GOT3 (cell line): ENCODE data around the gene CSTB.

Source experiments
- DNase-seq: peaks from one replicate; lab custom pipeline; 2025; ENCODE audit warnings: mixed read lengths; lab: John Stamatoyannopoulos, UW

CSTB gene

GRCh38 chr21:43790010-43790524, 14.0 kb upstream of the CSTB start:
- no peak for DNase-seq

DNA sequence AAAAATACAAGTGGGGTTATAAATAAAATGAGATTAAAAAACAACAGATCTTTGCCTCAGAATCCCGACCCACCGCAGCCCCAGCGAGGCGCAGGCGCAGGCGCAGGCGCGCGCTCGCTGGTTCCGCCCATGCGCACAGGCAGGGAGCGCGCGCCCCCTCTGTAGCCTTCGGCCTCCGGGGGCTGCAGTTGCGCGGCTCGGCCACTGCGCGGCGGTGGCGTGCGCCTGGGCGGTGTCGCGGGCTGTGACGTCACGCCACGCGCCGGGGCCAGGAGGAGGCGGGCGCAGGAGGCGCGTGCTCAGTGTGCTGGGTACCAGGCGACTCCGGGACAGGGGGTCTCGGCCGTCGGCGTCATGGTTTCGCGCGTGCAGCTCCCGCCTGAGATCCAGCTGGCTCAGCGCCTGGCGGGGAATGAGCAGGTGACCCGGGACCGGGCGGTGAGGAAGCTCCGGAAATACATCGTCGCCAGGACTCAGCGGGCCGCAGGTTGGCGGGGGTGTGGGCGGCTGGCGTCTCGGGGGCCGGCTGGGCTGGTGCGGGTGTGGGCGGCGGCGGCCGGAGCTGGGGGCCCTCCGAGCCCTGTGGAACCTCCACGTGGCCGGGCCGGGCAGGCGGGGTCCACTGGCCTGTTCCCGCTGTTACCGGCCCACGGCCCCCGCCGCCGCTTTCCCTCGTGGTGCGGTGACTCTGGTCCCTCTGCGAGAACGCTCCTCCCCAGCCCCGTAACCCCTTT, 13.3 kb upstream of the CSTB start, which contains the start of gene RRP1:
Gene RRP1, plus strand, starts transcription at position 302 of the 734 bp plus-strand sequence. Its CDS starts 53 bp downstream, at position 355.
- DNase-seq: peak; percentile 81

DNA sequence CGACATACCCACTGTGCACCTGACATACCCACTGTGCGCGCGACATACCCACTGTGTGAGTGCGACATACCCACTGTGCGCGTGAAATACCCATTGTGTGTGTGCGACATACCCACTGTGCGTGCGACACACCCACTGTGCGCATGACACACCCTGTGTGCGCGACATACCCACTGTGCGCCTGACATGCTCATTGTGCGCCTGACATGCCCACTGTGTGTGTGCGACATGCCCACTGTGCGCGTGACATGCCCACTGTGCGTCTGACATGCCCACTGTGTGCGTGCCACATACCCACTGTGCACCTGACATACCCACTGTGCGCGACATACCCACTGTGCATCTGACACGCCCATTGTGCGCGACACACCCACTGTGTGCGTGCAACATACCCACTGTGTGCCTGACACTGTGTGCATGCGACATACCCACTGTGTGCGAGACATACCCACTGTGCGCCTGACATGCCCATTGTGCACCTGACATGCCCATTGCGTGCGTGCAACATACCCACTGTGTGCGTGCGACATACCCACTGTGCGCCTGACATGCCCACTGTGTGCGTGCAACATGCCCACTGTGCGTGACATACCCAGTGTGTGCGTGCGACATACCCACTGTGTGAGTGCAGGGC, 10.8 kb upstream of the CSTB start:
- no peak for DNase-seq

DNA sequence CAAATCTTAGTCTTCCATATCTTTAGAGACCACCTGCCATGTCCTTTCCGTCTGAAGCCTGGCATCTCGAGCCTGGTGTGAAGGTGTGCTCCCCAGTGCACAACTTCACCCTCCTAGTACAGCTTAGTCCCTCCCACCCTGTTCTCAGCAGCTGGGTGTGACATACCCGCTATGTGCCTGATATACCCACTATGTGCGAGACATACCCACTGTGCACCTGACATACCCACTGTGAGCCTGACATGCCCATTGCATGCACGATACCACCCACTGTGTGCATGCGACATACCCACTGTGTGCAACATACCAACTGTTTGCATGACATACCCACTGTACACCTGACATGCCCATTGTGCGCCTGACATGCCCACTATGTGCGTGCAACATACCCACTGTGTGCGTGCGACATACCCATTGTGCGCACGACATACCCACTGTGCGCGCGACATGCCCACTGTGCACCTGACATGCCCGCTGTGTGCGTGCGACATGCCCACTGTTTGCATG, 10.2 kb upstream of the CSTB start:
- DNase-seq: no peak

DNA sequence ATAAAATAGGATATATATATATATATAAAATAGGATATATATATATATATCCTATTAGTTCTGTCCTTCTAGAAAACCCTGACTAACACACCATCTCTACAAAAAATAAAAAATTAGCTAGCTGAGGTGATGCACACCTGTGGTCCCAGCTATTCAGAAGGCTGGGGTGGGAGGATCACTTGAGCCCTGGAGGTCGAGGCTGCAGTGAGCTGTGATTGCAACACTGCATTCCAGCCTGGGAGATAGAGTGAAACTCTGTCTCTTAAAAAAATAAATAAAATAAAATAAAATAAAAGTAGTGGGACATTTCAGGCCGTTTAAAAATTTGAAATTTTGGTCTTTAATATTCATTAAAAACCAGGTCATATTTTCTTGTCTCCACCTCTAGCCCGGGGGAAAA, 9.0 kb upstream of the CSTB start:
- no peak for DNase-seq

GRCh38 chr21:43783098-43783700, 7.1 kb upstream of the CSTB start:
- DNase-seq: no peak

DNA sequence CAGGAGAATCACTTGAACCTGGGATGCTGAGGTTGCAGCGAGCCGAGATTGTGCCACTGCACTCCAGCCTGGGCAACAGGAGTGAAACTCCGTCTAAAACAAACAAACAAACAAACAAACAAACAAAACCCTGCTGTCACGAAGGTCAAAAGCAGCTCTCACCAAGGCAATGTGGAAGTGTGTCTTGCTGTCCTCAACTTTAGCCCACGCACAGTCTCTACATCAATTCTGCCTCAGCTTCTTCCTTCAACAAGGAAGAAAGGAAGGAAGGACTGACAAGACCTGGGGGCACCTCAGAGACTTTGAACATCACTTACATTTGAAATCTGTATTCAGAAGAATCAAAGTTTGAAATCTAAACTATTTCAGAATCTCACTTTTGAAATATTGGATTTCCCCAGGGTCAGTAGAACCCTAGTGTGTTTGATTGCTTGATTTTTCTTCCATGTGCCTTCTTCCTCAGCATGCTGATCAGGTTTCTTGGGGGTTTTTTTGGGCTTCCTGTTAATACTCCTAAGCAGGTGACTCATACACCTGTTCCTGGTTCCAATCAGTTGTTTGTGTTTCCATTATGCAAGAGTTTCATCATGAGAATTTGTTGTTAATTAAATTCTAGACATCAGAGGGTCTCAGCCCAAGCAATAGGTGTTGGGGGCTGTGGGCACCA, 6.5 kb upstream of the CSTB start:
- DNase-seq: no peak

GRCh38 chr21:43781846-43782245, 5.7 kb upstream of the CSTB start:
- DNase-seq: no peak

GRCh38 chr21:43779660-43780059, 3.6 kb upstream of the CSTB start:
- DNase-seq: no peak

DNA sequence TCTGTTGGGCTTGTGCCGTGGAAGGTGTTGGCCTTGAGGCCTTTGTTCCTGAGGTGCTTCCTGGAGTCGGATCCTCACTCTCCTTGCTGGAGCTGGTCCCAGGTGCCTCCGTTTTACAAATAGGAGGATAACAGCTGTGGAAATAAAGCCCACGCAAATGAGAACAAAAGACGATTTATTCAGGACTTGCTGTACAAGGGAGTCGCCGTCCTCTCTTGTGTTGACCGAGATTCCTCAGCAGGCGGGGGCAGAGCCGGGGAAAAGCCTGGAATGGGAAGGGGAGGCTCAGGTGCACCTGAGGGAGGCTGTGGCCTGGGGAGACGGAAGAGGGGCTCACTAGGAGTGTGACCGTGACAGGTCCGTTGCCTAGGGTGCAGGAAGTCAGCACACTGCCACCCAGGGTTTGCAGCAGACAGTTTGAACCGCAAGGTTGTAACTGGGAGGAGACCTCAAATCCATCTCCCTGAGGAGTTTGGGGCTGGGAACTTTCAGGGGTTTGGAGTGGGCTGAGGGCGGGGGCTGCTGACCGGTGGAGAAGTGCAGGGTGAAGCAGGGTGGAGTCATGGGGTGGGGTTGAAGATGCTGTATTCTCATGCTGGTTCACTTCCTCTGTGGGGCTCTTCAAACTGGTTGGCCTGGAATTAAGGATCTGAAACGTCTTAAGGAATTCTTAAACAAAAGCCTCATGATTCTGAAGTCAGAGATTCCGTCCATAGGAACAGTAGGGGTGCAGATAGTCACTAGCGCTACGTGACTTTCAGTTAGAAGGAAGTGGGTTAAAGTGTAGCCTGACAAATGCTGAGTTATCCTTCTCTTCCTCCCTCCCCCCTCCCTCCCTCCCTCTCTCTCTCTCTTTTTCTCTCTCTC, 2.6 kb upstream of the CSTB start:
- DNase-seq: no peak

DNA sequence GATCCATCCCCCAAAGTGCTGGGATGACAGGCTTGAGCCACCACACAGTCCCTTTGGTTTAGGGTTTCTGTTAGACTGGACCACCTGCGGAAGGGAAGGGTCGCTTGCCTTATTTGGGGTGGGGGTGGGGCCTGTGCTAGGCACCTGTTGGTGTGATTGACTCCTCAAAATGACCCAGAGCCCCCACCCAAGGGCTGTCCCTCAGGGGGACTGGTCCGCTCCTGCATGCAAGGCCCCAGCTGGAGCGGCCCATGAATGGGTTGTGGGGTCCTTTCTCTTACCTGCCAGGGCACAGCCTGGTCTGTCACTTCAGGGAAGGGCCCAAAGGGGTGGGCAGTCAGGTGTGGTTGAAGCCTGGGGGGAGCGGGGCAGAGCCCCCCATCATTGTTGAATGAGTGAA, 1.8 kb upstream of the CSTB start:
- no peak for DNase-seq

DNA sequence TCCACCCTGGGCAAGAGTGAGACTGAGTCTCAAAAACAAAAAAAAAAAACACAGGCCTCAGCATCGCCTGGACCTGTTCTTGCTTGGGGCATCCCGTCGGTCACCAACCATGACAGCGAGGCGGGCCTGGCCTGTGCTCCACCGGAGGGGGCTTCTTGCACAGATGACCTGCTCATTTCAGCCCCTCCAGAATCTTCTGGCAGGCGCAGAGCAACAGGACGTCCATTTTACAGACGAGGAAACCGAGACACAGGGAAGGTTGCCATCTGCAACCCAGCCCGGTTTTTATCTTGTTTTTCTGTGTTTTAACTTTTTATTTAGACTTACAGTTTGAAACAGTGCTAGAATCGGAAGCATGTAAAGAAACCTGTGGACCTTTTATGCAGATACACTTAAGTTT, 918 bp downstream of the CSTB start:
- no peak for DNase-seq

GRCh38 chr21:43774163-43774562, 1.9 kb downstream of the CSTB start:
- DNase-seq: no peak

DNA sequence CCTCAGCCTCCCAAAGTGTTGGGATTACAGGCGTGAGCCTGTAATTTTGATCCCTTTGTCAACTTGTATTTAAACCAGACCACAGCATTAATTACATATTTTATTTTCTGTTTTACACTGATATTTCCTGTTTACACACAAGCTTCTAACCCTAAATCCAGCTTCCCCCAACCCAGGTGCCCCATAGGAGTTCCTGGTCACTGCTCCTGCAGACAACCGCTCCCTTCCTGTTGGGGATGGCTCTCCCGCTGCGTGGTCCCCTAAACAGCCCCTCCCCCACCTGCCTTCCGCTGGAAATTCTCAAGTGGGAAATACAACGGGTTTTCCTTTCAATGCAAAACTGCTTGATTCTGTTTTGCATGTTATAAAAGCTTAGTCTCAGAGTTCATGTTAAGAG, 3.7 kb downstream of the CSTB start:
- DNase-seq: no peak

GRCh38 chr21:43771698-43772424, 4.2 kb downstream of the CSTB start:
- no peak for DNase-seq

DNA sequence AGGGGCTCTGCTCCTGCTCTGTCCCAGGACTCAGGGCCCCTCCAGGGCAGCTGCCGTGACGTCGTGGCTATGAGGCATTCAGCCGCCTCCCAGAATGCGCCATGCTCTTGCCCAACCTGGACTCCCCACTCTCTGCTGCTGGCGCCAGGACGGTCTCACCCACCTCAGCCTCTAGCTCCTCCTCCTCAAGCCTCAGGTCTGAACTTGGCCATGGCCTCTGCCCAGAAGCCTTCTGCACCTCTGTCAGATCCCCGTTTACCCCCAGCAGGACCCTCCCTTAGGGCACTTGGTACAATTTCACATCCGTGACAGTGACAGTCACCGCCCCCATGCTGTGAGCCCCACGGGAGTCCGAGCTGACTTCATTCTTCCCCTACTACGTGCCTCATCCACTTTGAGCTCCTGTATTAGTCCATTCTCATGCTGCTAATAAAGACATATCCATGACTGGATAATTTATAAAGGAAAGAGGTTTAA, 4.9 kb downstream of the CSTB start:
- no peak for DNase-seq

DNA sequence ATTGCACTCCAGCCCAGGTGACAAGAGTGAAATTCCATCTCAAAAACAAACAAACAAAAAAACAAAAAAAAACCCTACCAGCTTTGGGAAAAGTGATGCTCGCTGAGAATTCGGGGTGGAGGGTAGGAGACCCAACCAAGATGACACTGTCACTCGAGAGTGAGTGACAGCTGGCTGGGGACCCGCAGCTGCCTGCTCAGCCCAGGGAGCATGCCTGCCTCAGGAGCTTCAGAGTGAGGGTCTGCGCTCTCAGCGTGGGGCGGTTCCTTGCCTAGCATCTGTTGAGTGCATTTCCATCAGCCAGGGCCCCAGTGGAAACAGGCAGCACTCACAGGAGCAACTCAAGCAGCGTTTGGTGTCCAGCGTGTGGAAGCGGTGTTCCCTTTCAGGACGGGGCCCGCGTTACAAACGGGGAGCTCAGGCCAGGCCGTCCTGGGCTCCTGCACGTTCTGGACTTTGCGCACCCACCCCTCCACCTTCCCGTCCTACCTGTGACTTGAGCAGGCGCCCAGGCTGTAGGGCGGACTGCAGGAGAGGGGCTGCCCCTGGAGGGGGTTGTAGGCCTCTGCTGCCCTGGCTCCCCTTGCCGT, 5.9 kb downstream of the CSTB start:
- DNase-seq: no peak

DNA sequence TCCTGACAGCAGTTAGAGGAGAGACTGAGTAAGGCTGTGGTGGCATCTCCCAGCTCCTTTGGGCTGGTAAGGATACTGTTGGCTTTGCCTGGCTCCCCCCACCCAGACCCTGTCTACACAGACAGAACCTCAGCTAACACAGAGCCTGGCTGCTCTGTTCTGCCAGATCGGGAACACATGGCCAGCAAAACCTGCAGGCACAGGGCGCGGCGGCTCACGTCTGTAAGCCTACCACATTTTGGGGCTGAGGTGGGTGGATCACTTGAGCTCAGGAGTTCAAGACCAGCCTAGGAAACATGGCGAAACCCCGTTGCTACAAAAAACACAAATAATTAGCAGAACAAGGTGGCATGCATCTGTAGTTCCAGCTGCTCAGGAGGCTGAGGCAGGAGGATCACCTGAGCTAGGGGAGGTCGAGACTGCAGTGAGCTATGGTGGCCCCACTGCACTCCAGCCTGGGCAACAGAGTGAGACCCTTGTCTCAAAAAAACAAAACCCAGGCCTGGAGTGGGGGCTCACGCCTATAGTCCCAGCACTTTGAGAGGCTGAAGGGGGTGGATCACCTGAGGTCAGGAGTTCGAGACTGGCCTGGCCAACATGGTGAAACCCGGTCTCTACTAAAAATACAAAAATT, 6.7 kb downstream of the CSTB start:
- DNase-seq: no peak

- DNase-seq: no peak
Observed at GRCh38 chr21:43768868-43769167, 7.3 kb downstream of the CSTB start.
